GM19395 (cell line): ENCODE results near the gene NGEF.
"Not testable (repeated sequence)": the region's sequence is repeated elsewhere in the genome, so short reads cannot be mapped to it uniquely, and the experiment has no call there.

Experiments
- ATAC-seq: cut with Tn5 transposase; IDR thresholded peaks from one replicate; pipeline ENCODE4 v1.9.1; 2021; ENCODE audit warnings: mild to moderate bottlenecking, moderate library complexity; ENCODE audit not compliant: unreplicated experiment

Gene NGEF

DNA sequence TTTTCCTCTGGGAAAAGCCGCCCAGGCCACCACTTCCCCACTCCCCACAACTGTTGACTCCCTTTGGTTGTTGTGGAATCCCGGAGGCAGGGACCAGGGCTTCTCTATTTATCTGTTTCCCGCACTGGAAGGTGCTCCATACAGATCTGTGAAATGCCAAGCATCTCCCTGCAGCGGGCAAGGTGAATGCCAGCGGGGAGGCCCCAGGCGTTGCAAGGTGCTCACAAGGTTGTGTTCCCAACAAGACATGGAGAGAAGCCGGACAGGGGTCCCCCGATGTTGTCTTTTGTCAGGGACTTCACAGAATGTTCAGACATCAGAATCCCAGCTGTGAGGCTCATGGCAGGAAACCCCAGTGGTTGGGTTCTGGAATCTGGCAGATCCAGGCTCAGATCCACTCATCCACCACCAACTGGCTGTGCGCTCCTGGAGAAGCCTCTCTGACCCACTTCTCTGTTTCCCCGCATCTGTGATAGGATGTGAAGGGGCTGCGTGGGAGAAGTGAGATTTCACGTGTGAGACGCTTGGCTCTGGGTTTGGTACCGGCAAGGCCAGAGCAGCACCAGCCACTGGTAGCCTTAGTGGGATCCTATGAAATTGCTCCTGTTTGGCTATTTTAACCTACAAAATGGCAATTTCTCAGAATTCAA lies 10.8 kb upstream of the NGEF start:
- ATAC-seq = no peak

DNA sequence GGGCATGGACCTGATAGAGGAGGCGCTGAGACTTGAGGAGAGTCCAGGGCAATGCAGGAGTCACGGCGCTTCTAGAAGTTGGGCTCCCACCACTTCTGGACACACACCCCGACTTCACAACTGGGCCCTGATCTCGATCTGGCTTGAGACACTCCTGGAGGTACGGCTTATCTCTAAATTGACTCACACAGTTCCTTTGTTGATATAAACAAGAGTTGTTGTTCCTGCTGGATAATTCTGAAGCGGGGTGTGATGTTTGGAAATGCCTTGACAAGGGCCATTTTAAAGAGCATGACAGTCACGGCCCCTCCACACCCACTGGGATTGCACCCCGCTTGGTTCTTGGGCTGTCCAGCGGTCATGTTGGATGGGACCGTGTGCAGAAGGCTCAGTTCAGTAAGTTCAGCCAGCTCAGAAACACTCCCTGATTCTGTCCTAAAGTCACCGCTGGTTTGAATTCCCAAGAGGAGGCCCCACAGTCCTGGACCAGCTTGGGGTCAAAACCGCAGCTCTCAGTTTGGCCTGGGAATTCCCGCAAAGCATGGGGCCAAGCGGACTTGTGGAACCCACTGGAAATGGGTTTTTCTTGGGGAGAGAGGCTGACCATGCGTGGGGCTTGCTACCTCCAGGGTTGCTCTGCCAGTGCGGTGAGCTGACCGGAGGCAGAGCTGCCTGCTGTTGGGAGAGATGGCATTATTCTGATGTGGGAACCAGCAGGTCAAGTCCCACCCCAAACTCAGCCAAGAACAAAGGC lies 10.1 kb upstream of the NGEF start:
- no peak for ATAC-seq

- no peak for ATAC-seq
Measured at GRCh38 chr2:233022561-233022960, 9.5 kb upstream of the NGEF start.

GRCh38 chr2:233021771-233022170 lies 8.7 kb upstream of the NGEF start:
- no peak for ATAC-seq

DNA sequence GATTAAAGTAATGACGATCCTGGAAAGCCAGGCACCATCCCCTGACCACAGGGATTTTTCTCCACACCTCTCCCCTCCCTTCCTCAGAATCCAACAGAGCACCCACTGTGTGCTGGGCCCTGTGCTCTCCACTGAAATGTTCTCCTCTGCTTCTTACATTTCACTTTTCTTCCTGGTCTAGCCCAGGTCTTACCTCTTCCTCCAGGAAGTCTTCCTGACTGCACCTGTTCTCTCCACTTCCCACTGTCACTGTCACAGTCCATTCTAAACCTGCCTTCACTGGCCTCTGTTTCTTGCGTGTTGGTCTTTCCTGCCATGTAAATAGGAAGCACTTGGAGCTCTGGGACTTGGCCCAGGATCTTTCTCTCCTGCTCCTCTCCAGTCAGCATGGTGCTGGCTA lies 7.4 kb upstream of the NGEF start:
- ATAC-seq = no peak

- ATAC-seq = not testable (repeated sequence)
Measured at GRCh38 chr2:233019610-233020009, 6.6 kb upstream of the NGEF start.

DNA sequence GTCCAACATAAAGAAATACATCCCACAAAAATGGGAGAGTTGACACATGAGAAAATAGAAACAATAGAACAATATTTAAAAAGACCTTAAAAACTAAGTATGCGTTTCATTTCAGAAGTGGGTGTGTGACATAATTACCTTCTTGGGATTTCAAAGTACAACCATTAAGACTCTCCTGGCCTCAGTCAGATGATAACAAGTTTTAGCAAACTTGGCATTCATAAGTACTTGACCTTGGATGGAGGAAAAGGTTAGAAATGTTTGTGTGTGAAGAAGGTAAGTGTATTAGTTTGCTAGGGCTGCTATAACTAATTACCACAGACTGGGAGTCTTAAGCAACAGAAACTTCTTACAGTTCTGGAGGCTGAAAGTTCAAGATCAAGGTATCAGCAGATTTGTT lies 4.9 kb upstream of the NGEF start:
- ATAC-seq = no peak

- ATAC-seq = no peak
Measured at GRCh38 chr2:233015019-233015645, 2.1 kb upstream of the NGEF start.

- ATAC-seq = no peak
Measured at GRCh38 chr2:233013650-233014049, 594 bp upstream of the NGEF start.

DNA sequence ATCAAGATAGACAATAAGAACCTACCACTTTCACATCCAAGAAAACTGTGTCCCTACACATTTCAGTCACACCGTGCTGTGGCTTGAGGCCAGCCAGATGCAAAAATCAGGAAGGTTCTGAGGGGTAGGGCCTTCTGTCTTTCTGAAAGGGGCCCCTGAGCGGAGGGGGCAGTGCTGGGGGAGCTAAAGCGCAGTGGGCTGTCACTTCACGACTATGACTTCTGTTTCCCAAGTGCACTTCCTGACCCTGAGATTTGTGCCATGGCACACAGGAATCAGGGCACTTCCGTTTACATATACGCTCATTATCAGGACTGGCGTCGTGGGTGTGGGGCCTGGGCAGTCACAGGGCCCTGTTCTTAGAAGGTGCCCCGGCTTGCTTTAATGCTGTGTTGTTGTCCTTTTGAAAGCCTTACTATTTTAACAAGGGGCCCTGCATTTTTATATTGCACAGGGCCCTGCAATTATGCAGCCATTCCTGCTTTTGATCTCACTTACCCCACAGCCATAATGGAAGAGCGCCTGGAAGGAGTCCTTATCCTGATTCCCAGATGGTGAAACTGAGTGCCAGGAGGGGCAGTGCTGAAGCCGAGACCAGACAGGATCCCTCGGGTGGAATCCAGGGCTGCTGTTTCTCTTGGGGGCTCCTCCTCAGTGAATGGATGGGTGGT lies 620 bp downstream of the NGEF start:
- no peak for ATAC-seq

GRCh38 chr2:233011702-233012131 lies 1.3 kb downstream of the NGEF start:
- ATAC-seq = no peak

DNA sequence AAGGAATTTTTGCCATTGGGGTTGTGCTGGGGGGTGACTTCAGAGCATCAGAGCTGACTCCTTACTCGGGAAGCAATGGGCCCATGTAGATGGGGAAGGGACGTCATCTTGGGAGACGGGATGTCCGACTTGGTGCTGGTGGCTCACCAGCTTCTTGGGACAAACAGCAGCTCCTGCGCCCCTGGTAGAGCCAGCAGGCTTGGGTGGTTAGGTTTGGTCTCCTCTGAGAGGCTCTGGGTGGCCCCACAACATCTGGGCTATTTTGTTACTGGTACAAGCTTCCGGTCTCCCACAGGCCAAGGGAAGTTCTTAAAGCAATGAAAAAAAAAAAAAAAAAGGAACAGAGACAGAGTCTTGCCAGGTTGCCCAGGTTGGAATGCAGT lies 1.8 kb downstream of the NGEF start:
- no peak for ATAC-seq

DNA sequence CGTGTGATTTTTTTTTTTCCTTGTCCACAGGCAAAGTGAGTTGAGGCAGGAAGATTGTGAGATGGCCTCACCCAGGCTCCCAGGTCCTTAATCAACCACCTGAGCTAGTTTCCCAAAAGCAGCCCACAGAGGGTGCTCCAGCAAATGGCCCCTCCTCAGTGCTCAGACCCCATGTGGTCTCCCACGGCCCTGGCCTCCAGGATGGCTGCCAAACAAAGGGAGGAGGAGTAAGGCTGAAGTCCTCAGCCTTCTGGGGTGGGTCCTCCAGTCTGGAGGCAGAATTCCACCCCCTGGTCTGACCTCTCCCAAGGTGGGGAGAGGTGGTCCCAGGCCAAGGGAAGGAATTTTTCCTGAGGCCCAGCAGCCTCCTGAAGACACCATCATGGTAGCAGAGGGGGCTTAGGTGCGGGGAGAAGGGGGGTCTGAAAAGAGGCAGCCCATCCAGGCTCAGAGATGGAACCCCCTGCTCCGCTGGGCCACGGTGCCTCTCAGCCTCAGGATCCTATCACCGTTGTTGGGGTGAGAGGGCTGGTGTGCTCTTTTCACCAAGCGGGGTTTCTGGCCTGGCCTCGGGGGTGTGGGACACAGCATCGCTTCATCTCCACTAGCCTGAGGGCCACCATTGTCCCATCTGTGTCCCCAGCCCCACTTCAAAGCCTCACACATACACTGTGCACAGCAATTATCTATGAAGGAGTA lies 2.3 kb downstream of the NGEF start:
- ATAC-seq = no peak

- no peak for ATAC-seq
Measured at GRCh38 chr2:233009661-233010060, 3.4 kb downstream of the NGEF start.

DNA sequence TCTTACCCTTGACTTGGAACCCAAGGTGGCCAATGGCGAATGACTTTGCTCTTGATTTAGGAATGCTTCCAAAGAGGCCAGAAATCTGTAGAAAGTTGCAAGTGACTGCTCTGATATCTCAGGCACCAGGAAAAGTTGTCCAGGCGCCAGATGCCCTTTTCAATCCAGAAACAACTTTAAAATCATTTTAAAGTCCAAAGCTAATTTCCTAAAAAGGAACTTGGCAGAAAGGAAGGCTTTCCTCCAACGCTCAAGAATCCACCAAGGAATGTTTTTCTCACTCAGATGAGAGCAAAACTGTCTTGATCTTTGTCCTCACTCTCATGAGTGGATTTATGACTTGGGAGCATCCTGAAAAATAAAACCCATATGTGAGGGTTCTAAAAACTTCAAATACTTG lies 5.3 kb downstream of the NGEF start:
- no peak for ATAC-seq

GRCh38 chr2:233007270-233007669 lies 5.8 kb downstream of the NGEF start:
- ATAC-seq = no peak

DNA sequence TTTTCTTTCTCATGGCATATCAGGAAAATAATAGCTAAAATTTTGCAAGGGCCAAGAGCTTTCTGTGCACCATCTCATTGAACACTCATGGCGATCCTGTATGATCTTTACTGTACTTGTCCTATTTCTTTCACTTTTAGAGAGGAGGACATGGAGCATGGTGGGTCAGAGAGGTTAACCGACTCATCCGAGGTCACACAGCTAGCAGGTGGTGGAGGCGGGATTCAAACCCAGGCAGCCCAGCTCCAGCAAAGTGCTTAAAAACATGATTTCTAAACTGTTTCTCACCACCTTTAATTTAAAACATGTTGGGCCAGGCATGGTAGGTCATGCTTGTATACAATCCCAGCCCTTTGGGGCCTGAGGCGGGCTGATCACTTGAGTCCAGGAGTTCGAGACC lies 6.4 kb downstream of the NGEF start:
- ATAC-seq = no peak

DNA sequence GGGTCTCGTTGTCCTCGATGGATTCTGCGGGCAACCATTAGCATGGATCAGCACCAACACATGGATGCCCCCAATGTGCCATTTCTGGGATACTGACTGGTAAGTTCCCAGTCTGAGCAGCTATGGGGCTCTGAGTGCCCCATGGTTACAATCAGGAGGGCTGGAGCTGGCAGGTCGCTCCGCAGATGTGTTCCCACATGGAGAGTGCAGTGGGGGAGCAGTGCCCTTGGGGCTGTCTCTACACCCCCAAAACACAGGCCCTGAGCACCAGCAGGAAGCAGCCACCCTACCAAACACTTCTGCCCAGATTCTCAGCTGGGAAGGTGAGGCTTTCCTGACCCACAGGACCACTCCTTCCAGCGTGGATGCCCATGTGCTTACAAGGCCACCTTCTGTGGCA lies 8.0 kb downstream of the NGEF start:
- ATAC-seq = no peak

- ATAC-seq = no peak
Measured at GRCh38 chr2:233003658-233004555, 9.1 kb downstream of the NGEF start.
